ENCODE measurements around the gene PHF21A.
"Not testable (repeated sequence)": the region's sequence is repeated elsewhere in the genome, so short reads cannot be mapped to it uniquely, and the experiment has no call there.

PHF21A gene

DNA sequence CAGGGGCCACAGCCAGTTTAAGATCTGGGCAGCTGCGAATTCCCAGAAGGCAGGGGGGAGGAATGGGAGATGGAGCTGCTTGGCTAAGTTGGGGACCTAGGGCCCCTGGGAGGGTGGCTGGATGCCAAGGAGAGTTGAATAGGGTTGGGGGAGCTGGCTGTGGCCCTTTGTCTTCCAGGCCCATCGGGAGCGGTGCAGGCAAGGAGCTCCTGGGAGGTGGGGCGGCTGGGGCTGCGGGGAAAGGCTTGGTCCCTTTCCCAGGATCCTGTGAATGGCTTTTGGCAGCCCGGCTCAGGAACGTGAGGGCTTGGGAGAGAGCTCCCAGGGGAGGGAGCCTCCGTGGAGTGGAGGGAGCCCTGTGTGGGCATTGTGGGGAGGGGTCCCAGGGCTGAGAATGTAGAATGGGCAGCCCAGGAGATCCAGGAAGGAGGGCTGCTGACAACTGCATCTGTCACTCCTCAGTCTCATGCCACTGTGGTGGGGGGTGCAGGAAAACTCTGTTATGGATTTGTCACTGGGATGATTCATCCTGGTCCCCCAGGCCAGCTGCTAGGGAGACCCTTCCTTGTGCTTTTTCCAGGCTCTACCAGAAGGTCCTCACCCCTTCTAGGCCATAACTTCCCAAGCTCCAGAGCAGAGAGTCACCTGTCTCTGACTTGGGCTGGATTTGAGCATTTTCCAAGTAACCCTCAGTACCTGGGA, 220.2 kb downstream of the PHF21A start:
- H3K36me3 ChIP-seq (ENCODE audit: control insufficient read depth in 1 of 2, insufficient read depth in 2 of 2, low read length in 2 of 2), result no peaks in the 10 kb centered on the region
- no peak overlapping the region for H3K27ac ChIP-seq (ENCODE audit: low read depth, low read length)
- H3K4me3 ChIP-seq (ENCODE audit: low read depth in 1 of 2, low read length in 2 of 2), result peak overlapping the region; percentile 28 to 40
- no peak overlapping the region for H3K9ac ChIP-seq (ENCODE audit: low read depth in 1 of 2, low read length in 2 of 2)
- peaks cover 18 to 27% of the 10 kb centered on the region in 2 donors for H3K4me1 ChIP-seq (ENCODE audit: control insufficient read depth in 1 of 2, insufficient read depth in 2 of 2, low read length in 2 of 2)
- H3K27me3 ChIP-seq (ENCODE audit: control insufficient read depth in 1 of 2, insufficient read depth in 2 of 2, low read length in 2 of 2), result peaks cover 25 to 29% of the 10 kb centered on the region in 2 donors
- no peaks in the 10 kb centered on the region for H3K9me3 ChIP-seq (ENCODE audit: control insufficient read depth in 1 of 2, low read length in 2 of 2)

- H3K9ac ChIP-seq (ENCODE audit: low read depth in 1 of 2, low read length in 2 of 2), result not testable (repeated sequence)
- H3K4me3 ChIP-seq (ENCODE audit: low read depth in 1 of 2, low read length in 2 of 2), result peak overlapping the region; percentile 28 to 40
Observed at GRCh38 chr11:45900175-45900800, 221.0 kb downstream of the PHF21A start.

DNA sequence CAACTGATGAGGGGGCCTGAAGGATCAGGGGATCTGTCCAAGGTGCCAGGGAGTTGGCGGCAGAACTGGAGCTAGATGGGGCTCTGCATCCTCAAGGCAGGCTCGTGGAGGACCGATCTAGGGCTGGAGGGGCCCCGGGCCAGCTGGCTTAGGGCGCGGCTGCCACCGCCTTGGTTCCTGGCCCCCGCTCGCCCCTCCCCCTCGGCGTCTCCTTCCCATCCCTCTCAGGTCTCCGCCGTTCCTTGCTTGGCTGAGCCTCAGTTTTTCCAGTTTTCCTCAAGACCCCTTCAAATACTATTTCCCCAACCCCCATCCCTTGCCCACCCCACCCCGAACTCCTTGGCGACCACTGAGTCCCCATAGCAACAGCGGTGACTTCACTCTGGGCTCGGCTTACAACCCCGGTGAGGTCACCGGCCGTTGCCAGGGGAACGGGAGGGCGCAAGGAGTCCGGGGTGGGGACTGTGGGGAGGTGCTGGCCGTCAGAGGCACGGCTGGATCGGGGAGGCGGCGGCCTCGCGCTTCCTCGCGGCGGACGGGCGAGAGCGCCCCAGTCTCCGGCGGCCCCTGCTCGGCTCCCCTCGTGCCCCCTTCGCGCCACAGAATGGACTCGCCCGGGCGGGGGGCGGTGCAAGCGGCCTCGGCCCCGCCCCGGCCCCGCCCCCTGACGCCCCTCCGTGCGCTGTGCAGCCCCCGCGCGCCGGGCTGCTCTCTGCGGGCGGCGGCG, 221.6 kb downstream of the PHF21A start:
- peak overlapping the region; percentile 36 to 58 for H3K4me3 ChIP-seq (ENCODE audit: low read depth in 1 of 2, low read length in 2 of 2)
- no peaks in the 10 kb centered on the region for H3K9me3 ChIP-seq (ENCODE audit: control insufficient read depth in 1 of 2, low read length in 2 of 2)
- H3K9ac ChIP-seq (ENCODE audit: low read depth in 1 of 2, low read length in 2 of 2), result no peak overlapping the region
- H3K27ac ChIP-seq (ENCODE audit: low read depth, low read length), result no peak overlapping the region
- H3K36me3 ChIP-seq (ENCODE audit: control insufficient read depth in 1 of 2, insufficient read depth in 2 of 2, low read length in 2 of 2), result no peaks in the 10 kb centered on the region
- H3K27me3 ChIP-seq (ENCODE audit: control insufficient read depth in 1 of 2, insufficient read depth in 2 of 2, low read length in 2 of 2), result peaks cover 25 to 29% of the 10 kb centered on the region in 2 donors
- H3K4me1 ChIP-seq (ENCODE audit: control insufficient read depth in 1 of 2, insufficient read depth in 2 of 2, low read length in 2 of 2), result peaks cover 12 to 15% of the 10 kb centered on the region in 2 donors

More at GRCh38 chr11:45900175-45900800, 221.0 kb downstream of the PHF21A start:
- H3K27ac ChIP-seq (ENCODE audit: low read depth, low read length); H3K9me3 ChIP-seq (ENCODE audit: control insufficient read depth in 1 of 2, low read length in 2 of 2); H3K36me3 ChIP-seq (ENCODE audit: control insufficient read depth in 1 of 2, insufficient read depth in 2 of 2, low read length in 2 of 2): not testable (repeated sequence)
- peaks cover 25 to 29% of the 10 kb centered on the region in 2 donors for H3K27me3 ChIP-seq (ENCODE audit: control insufficient read depth in 1 of 2, insufficient read depth in 2 of 2, low read length in 2 of 2)
- H3K4me1 ChIP-seq (ENCODE audit: control insufficient read depth in 1 of 2, insufficient read depth in 2 of 2, low read length in 2 of 2), result peaks cover 17 to 22% of the 10 kb centered on the region in 2 donors

DNA sequence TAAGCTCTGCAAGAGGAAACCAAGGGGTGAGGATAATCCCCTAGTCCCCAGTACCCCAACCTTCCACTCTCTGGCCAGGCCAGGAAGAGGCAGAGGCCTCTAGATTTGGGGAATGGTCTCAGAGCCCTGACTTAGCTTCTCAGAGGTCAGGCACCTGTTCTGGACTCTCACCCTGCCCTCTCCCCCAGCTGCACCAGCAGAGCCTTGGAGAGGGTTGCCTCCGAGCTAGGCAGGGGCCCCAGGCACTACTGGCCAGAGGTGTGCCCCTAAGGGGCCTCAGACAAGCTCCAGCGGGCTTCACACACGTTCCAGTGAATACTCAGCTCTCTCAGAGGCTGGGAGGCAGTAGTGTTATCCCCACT, 222.2 kb downstream of the PHF21A start:
- no peak overlapping the region for H3K27ac ChIP-seq (ENCODE audit: low read depth, low read length)
- peak overlapping the region in 1 of 2 donors; percentile 58 for H3K4me3 ChIP-seq (ENCODE audit: low read depth in 1 of 2, low read length in 2 of 2)
- H3K36me3 ChIP-seq (ENCODE audit: control insufficient read depth in 1 of 2, insufficient read depth in 2 of 2, low read length in 2 of 2), result no peaks in the 10 kb centered on the region
- no peaks in the 10 kb centered on the region for H3K9me3 ChIP-seq (ENCODE audit: control insufficient read depth in 1 of 2, low read length in 2 of 2)
- H3K9ac ChIP-seq (ENCODE audit: low read depth in 1 of 2, low read length in 2 of 2), result no peak overlapping the region
- H3K27me3 ChIP-seq (ENCODE audit: control insufficient read depth in 1 of 2, insufficient read depth in 2 of 2, low read length in 2 of 2), result peaks cover 25 to 29% of the 10 kb centered on the region in 2 donors
- H3K4me1 ChIP-seq (ENCODE audit: control insufficient read depth in 1 of 2, insufficient read depth in 2 of 2, low read length in 2 of 2), result peaks cover 6 to 9% of the 10 kb centered on the region in 2 donors

DNA sequence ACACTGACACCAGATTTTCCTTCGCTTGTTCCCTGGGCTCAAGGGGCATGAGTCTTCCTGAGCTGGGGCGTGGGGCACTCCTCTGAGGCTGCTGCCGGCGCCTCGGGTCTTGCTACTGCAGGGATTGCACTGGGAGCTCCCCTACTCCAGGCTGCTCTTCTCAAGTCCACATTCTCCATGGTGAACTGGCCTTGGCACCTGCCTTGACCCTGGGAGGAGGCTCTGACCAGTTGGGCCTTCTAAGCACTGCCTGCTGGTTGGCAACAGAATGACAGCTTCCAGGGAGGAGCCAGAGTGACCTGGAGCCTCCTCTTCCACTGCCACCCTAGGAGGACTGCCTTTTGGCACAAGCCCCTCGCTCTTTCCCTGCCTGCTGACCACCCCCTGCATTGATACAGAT, 223.7 kb downstream of the PHF21A start:
- Histone ChIP-seq H3K4me3 (ENCODE audit: low read depth in 1 of 2, low read length in 2 of 2) (no peak overlapping the region), H3K4me1 (ENCODE audit: control insufficient read depth in 1 of 2, insufficient read depth in 2 of 2, low read length in 2 of 2) (peaks cover 5 to 8% of the 10 kb centered on the region in 2 donors), H3K27me3 (ENCODE audit: control insufficient read depth in 1 of 2, insufficient read depth in 2 of 2, low read length in 2 of 2) (peaks cover 25 to 29% of the 10 kb centered on the region in 2 donors), H3K27ac (ENCODE audit: low read depth, low read length) (no peak overlapping the region), H3K36me3 (ENCODE audit: control insufficient read depth in 1 of 2, insufficient read depth in 2 of 2, low read length in 2 of 2) (no peaks in the 10 kb centered on the region), H3K9ac (ENCODE audit: low read depth in 1 of 2, low read length in 2 of 2) (no peak overlapping the region), H3K9me3 (ENCODE audit: control insufficient read depth in 1 of 2, low read length in 2 of 2) (no peaks in the 10 kb centered on the region)

DNA sequence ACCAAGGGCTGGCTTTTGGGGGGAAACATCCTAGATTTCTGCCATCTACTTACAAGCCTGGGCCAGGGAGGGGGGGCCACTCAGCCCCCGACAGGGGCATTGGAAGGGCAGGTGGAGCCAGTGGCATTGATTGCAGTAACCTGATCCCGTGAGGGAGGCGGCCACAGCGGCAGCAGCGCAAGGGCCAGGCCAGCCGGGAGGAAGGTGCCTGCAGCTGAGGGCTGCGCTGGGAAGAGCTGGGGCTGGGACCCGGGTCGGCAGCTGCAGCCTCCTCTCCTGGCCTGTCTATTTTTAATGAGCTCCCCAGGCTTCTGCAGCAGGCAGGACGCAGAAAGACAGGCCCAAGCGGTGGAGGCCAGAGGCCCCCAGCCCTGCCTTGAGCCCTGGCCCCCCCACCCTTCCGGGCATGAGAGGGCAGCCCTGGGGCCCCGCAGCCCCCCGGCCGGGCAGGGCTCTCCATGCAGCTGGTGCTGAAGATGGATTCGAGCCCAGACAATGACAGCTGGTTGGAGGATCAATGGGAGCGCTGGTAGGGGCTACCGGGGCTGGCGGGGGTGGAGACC, 224.8 kb downstream of the PHF21A start:
- no peaks in the 10 kb centered on the region for H3K9me3 ChIP-seq (ENCODE audit: control insufficient read depth in 1 of 2, low read length in 2 of 2)
- H3K27me3 ChIP-seq (ENCODE audit: control insufficient read depth in 1 of 2, insufficient read depth in 2 of 2, low read length in 2 of 2), result peaks cover 25 to 28% of the 10 kb centered on the region in 2 donors
- no peaks in the 10 kb centered on the region for H3K36me3 ChIP-seq (ENCODE audit: control insufficient read depth in 1 of 2, insufficient read depth in 2 of 2, low read length in 2 of 2)
- no peak overlapping the region for H3K27ac ChIP-seq (ENCODE audit: low read depth, low read length)
- H3K4me1 ChIP-seq (ENCODE audit: control insufficient read depth in 1 of 2, insufficient read depth in 2 of 2, low read length in 2 of 2), result peaks cover 5 to 8% of the 10 kb centered on the region in 2 donors
- H3K4me3 ChIP-seq (ENCODE audit: low read depth in 1 of 2, low read length in 2 of 2), result no peak overlapping the region
- no peak overlapping the region for H3K9ac ChIP-seq (ENCODE audit: low read depth in 1 of 2, low read length in 2 of 2)

GRCh38 chr11:45895553-45896259, 225.5 kb downstream of the PHF21A start:
- H3K9me3 ChIP-seq (ENCODE audit: control insufficient read depth in 1 of 2, low read length in 2 of 2), result no peaks in the 10 kb centered on the region
- peaks cover 20 to 22% of the 10 kb centered on the region in 2 donors for H3K27me3 ChIP-seq (ENCODE audit: control insufficient read depth in 1 of 2, insufficient read depth in 2 of 2, low read length in 2 of 2)
- H3K9ac ChIP-seq (ENCODE audit: low read depth in 1 of 2, low read length in 2 of 2), result no peak overlapping the region
- H3K36me3 ChIP-seq (ENCODE audit: control insufficient read depth in 1 of 2, insufficient read depth in 2 of 2, low read length in 2 of 2), result no peaks in the 10 kb centered on the region
- peaks cover 5 to 8% of the 10 kb centered on the region in 2 donors for H3K4me1 ChIP-seq (ENCODE audit: control insufficient read depth in 1 of 2, insufficient read depth in 2 of 2, low read length in 2 of 2)
- no peak overlapping the region for H3K4me3 ChIP-seq (ENCODE audit: low read depth in 1 of 2, low read length in 2 of 2)
- H3K27ac ChIP-seq (ENCODE audit: low read depth, low read length), result no peak overlapping the region

DNA sequence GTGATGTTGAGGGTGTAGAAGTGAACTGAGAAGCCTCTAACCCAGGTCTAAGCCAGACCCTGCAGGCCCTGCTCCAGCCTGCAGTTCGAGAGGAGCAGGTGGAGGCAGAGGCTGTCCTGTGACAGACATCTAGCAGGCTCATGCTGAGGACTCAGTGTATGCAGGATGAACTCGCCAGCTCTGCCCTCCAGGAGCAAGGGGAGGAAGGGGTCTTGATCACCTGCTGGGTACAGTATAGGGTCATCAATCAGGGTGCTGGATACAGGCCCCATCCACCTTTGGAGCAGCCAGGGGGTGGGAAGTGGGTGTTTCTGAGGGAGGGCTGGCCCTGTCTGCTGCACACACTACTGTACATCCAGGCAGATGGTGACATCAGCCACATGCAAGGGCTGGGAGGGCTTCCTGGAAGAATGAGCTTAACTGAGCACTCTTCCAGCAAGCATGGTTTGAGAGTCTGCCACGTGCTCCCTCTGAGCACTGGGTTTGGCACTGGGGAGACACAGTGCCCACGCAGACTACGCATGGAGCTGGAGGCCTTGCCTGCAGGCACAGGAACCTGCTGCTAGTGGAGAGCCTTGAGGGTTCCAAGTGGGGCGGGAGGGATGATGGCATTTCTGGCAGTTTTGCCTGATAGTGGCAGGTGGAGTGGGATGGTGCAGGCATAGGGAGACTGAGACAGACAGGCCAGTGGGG, 226.6 kb downstream of the PHF21A start:
- peaks cover 15 to 17% of the 10 kb centered on the region in 2 donors for H3K27me3 ChIP-seq (ENCODE audit: control insufficient read depth in 1 of 2, insufficient read depth in 2 of 2, low read length in 2 of 2)
- H3K9me3 ChIP-seq (ENCODE audit: control insufficient read depth in 1 of 2, low read length in 2 of 2), result no peaks in the 10 kb centered on the region
- H3K36me3 ChIP-seq (ENCODE audit: control insufficient read depth in 1 of 2, insufficient read depth in 2 of 2, low read length in 2 of 2), result no peaks in the 10 kb centered on the region
- no peak overlapping the region for H3K4me3 ChIP-seq (ENCODE audit: low read depth in 1 of 2, low read length in 2 of 2)
- peaks cover 5 to 8% of the 10 kb centered on the region in 2 donors for H3K4me1 ChIP-seq (ENCODE audit: control insufficient read depth in 1 of 2, insufficient read depth in 2 of 2, low read length in 2 of 2)
- H3K27ac ChIP-seq (ENCODE audit: low read depth, low read length), result no peak overlapping the region
- H3K9ac ChIP-seq (ENCODE audit: low read depth in 1 of 2, low read length in 2 of 2), result no peak overlapping the region

GRCh38 chr11:45892856-45893255, 228.4 kb downstream of the PHF21A start:
- Histone ChIP-seq H3K27me3 (ENCODE audit: control insufficient read depth in 1 of 2, insufficient read depth in 2 of 2, low read length in 2 of 2) (peaks cover 0 to under 1% of the 10 kb centered on the region in 2 donors), H3K9me3 (ENCODE audit: control insufficient read depth in 1 of 2, low read length in 2 of 2) (no peaks in the 10 kb centered on the region), H3K9ac (ENCODE audit: low read depth in 1 of 2, low read length in 2 of 2) (no peak overlapping the region), H3K27ac (ENCODE audit: low read depth, low read length) (no peak overlapping the region), H3K36me3 (ENCODE audit: control insufficient read depth in 1 of 2, insufficient read depth in 2 of 2, low read length in 2 of 2) (no peaks in the 10 kb centered on the region), H3K4me3 (ENCODE audit: low read depth in 1 of 2, low read length in 2 of 2) (no peak overlapping the region), H3K4me1 (ENCODE audit: control insufficient read depth in 1 of 2, insufficient read depth in 2 of 2, low read length in 2 of 2) (no peaks in the 10 kb centered on the region)

Data from duodenal mucosa (tissue), 2 donors.